MM.1S (cell line): ENCODE data around the gene FOXO3.

ENCODE experiments used
- EZH2 ChIP-seq: fragments of 300-600 bp; sonication (generic); optimal IDR thresholded peaks from 2 replicates; pipeline ENCODE3; 2017; ENCODE audit warnings: low read depth, mild to moderate bottlenecking, antibody characterized with exemption, low read length, mixed read lengths
- EZH2phosphoT487 ChIP-seq: fragments of 300-600 bp; sonication (generic); IDR thresholded peaks from 2 replicates; pipeline ENCODE4 v1.6.1; 2018; ENCODE audit warnings: antibody characterized with exemption, low read length
- TF ChIP-seq, protein P1 (sequence below): fragments of 300-600 bp; sonication (generic); IDR thresholded peaks from 2 replicates; pipeline ENCODE4 v1.5.1; 2016; ENCODE audit warnings: antibody characterized with exemption, low read length, mixed read lengths

DNA sequence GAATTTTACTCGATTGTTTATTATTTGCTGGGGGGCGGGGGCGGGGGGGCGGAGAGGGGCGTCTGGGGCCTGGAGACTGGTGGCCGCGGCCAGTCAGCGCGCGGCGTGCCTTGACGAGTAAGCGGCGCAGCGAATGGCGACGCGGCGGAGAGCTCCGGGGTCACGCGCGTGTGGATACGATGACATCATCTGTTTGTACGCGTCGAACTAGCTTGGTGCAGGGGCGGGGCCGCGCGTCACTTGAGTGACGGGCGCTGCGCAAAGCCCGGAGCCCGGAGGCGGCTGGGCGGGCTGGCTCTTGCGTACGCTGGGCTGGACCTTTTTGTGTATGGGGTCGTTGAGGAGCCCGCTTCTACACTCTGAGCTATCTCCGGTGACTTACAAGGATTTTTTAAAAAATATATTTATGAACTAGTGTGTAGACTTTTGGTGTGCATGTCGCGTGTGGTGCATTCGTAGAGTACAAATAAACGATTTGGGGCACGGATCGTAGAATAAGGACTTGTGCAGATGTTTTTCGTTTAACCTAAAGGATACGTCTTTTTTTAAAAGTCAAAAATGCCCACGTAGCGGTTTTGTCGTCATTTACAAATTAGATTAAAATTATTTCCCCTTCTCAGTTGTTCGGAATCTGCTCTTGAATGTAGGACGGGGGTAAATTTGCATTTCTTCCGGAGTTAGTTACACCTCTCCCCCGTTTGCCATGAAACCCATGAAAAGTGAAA is 2.2 kb upstream of the FOXO3 start:
- TF ChIP-seq, protein P1, sequence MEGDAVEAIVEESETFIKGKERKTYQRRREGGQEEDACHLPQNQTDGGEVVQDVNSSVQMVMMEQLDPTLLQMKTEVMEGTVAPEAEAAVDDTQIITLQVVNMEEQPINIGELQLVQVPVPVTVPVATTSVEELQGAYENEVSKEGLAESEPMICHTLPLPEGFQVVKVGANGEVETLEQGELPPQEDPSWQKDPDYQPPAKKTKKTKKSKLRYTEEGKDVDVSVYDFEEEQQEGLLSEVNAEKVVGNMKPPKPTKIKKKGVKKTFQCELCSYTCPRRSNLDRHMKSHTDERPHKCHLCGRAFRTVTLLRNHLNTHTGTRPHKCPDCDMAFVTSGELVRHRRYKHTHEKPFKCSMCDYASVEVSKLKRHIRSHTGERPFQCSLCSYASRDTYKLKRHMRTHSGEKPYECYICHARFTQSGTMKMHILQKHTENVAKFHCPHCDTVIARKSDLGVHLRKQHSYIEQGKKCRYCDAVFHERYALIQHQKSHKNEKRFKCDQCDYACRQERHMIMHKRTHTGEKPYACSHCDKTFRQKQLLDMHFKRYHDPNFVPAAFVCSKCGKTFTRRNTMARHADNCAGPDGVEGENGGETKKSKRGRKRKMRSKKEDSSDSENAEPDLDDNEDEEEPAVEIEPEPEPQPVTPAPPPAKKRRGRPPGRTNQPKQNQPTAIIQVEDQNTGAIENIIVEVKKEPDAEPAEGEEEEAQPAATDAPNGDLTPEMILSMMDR, result no peak
- no peak for TF ChIP-seq EZH2phosphoT487
- TF ChIP-seq EZH2, result no peak
